ENCODE results near the gene SYCP2L.
"Not testable (repeated sequence)": the region's sequence is repeated elsewhere in the genome, so short reads cannot be mapped to it uniquely, and the experiment has no call there.

DNA sequence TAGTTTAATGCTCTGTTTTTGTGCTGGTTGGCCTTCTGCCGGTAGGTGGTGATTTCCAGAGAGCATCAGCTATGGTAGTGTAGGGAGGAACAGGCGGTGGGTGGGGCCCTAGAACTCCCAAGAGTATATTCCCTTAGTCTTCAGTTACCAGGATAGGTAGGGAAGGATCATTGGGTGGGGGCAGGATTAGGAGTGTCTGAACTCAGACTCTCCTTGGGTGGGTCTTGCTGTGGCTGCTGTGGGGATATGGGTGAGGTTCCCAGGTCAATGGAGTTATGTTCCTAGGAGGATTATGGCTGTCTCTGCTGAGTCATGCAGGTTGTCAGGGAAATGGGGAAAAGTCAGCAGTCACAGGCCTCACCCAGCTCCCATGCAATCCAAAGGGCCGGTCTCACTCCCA is 32.7 kb downstream of the SYCP2L start:
- TF ChIP-seq, protein P1, sequence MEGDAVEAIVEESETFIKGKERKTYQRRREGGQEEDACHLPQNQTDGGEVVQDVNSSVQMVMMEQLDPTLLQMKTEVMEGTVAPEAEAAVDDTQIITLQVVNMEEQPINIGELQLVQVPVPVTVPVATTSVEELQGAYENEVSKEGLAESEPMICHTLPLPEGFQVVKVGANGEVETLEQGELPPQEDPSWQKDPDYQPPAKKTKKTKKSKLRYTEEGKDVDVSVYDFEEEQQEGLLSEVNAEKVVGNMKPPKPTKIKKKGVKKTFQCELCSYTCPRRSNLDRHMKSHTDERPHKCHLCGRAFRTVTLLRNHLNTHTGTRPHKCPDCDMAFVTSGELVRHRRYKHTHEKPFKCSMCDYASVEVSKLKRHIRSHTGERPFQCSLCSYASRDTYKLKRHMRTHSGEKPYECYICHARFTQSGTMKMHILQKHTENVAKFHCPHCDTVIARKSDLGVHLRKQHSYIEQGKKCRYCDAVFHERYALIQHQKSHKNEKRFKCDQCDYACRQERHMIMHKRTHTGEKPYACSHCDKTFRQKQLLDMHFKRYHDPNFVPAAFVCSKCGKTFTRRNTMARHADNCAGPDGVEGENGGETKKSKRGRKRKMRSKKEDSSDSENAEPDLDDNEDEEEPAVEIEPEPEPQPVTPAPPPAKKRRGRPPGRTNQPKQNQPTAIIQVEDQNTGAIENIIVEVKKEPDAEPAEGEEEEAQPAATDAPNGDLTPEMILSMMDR (IDR thresholded peaks at IDR 0.05), result not testable (repeated sequence)
- TF ChIP-seq POLR2A (IDR thresholded peaks at IDR 0.05); POLR2AphosphoS5 (IDR thresholded peaks at IDR 0.05); EP300 (IDR thresholded peaks at IDR 0.05; ENCODE audit: low read depth): not testable (repeated sequence)

Data from transverse colon (tissue), 4 donors.